ENCODE measurements around the gene ARPC1A.
"Not testable (repeated sequence)": the region's sequence is repeated elsewhere in the genome, so short reads cannot be mapped to it uniquely, and the experiment has no call there.

The ARPC1A gene

DNA sequence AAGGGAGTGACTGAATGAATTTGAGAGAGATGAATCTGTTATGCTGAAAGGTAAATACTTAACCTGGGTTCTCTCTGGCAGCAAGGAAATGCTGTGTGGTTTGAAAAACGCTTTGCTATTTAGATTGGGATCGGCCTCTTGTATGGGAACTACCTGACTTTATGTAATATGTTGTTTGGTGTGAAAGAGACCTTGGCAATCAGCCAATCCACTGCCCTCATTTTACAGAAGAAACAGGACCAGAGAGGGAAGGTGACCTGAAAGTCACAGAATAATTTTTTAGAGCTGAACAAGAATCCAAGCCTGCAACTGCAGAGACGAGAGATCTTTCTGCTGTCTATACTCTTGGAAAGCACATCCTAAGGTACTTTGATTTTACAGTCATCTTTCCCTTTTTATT is 84.1 kb downstream of the ARPC1A start:
- TF ChIP-seq, protein P1, sequence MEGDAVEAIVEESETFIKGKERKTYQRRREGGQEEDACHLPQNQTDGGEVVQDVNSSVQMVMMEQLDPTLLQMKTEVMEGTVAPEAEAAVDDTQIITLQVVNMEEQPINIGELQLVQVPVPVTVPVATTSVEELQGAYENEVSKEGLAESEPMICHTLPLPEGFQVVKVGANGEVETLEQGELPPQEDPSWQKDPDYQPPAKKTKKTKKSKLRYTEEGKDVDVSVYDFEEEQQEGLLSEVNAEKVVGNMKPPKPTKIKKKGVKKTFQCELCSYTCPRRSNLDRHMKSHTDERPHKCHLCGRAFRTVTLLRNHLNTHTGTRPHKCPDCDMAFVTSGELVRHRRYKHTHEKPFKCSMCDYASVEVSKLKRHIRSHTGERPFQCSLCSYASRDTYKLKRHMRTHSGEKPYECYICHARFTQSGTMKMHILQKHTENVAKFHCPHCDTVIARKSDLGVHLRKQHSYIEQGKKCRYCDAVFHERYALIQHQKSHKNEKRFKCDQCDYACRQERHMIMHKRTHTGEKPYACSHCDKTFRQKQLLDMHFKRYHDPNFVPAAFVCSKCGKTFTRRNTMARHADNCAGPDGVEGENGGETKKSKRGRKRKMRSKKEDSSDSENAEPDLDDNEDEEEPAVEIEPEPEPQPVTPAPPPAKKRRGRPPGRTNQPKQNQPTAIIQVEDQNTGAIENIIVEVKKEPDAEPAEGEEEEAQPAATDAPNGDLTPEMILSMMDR (IDR thresholded peaks at IDR 0.05; ENCODE audit: insufficient read depth, low read depth, low read length, missing control alignments) = no peak
- no peak for DNase-seq (ENCODE audit: low read depth)
- H3K4me3 ChIP-seq (ENCODE audit: low read depth, low read length) = peak overlapping the region; percentile 73

DNA sequence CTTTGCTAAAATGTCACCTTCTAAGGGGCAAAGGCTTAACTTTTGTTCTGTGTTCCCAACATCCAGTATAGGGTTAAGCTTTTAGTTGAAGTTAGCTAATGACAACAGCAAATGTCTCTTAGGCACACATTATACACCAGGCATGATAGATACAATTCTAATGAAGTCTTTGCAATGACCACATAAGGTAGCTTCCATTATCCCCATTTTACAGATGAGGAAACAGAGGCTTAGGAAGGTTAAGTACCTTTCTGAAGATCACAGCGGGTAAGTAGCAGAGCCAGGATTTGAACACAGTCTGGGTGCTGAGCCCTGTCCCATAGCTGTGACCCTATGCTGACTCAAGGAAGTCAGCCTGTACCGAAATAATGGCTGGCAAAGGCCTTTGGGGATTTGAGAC is 84.9 kb downstream of the ARPC1A start:
- DNase-seq (ENCODE audit: low read depth) = no peak
- H3K4me3 ChIP-seq (ENCODE audit: low read depth, low read length) = no peak overlapping the region
- TF ChIP-seq, protein P1 (IDR thresholded peaks at IDR 0.05; ENCODE audit: insufficient read depth, low read depth, low read length, missing control alignments) = no peak

DNA sequence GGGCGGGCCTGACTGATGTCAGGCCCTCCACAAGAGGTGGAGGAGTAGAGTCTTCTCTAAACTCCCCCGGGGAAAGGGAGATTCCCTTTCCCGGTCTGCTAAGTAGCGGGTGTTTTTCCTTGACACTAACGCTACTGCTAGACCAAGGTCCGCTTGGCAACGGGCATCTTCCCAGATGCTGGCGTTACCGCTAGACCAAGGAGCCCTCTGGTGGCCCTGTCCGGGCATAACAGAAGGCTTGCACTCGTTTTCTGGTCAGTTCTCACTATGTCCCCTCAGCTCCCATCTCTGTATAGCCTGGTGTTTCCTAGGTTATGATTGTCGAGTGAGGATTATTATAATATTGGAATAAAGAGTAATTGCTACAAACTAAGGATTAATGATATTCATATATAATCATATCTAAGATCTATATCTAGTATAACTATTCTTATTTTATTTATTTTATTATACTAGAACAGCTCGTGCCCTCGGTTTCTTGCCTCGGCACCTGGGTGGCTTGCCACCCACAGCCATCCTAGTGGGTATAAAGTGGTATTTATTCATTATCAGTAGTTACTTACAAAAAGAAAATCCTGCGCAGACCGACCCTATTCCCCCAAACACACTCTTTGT is 89.9 kb downstream of the ARPC1A start:
- H3K4me3 ChIP-seq (ENCODE audit: low read depth, low read length) = not testable (repeated sequence)
- peak; percentile 51 for DNase-seq (ENCODE audit: low read depth)
- TF ChIP-seq, protein P1 (IDR thresholded peaks at IDR 0.05; ENCODE audit: insufficient read depth, low read depth, low read length, missing control alignments) = peak; percentile 51
